A375 (cell line): Measurements from ENCODE around the gene PLRG1. TPM values are rescaled to one million over a fixed set of nuclear protein-coding genes. Genes with fewer than 3 reads are reported as not detected.

Experiments
- small RNA-seq: library from RNA; depleted of rRNA; stranded (forward); fragments of <200 nt; gene quantifications from one replicate; pipeline ENCODE3, GENCODE V24; 2014
- total RNA-seq: library from RNA; depleted of rRNA; stranded (reverse); fragments of >200 nt; shearing (Covaris generic); gene quantifications from 2 replicates; pipeline ENCODE4 v1.2.3, GENCODE V29; 2014; rRNA removed

PLRG1 gene
- total RNA-seq, result 62.6 and 77.8 TPM in 2 replicates

GRCh38 chr4:154549894-154550790 is at the start of gene PLRG1:
PLRG1 (minus strand) TSS chr4:154550400; CDS start chr4:154550308, 92 bp downstream.

GRCh38 chr4:154590329-154591006 is 40.3 kb upstream of the PLRG1 start, which contains the start of gene FGA:
FGA (minus strand) TSS chr4:154590742; CDS start chr4:154590687, 55 bp downstream.

GRCh38 chr4:154562697-154563254 is 12.6 kb upstream of the PLRG1 start, which contains the start of gene FGB:
FGB (plus strand) TSS chr4:154563011; CDS start chr4:154563019, 8 bp downstream.

GRCh38 chr4:154491341-154492271 is 58.6 kb downstream of the PLRG1 start, which contains the start of gene DCHS2:
DCHS2 (minus strand) TSS chr4:154491799; CDS start chr4:154491355, 444 bp downstream.

Small RNA genes within 50 kb of the gene (small RNA-seq; reads per million reads assigned to genes)
- gene RNU6-1285P, result not detected

Other genes with a start within 250 kb of the PLRG1 start
- 0.19 and 0.75 TPM in 2 replicates for gene DCHS2, start 58.6 kb downstream of the PLRG1 start, total RNA-seq
- not detected in 2 replicates for gene FGB, start 12.6 kb upstream of the PLRG1 start, total RNA-seq
- not detected in 2 replicates for gene FGA, start 40.3 kb upstream of the PLRG1 start, total RNA-seq
- not detected in 2 replicates for gene FGG, start 62.3 kb upstream of the PLRG1 start, total RNA-seq
- 6.7 and 9.3 TPM in 2 replicates for gene LRAT, start 193.6 kb upstream of the PLRG1 start, total RNA-seq
- 0.32 and 0.53 TPM in 2 replicates for gene RBM46, start 230.9 kb upstream of the PLRG1 start, total RNA-seq